B cell (primary cell): Measurements from ENCODE around the gene ZMPSTE24. TPM values are rescaled to one million over a fixed set of nuclear protein-coding genes. Genes with fewer than 3 reads are reported as not detected.

Source experiments
- ATAC-seq: fragments of 200-7000 bp; cut with Tn5 transposase; one replicate; pipeline ENCODE4 v1.10.0; 2021; ENCODE audit warnings: low read depth, mild to moderate bottlenecking, moderate number of reproducible peaks, moderate library complexity
- CTCF ChIA-PET: fragments of 350-600 bp; sonication (Branson Sonifier 250); formaldehyde crosslinking; loops from one replicate; lab custom pipeline; 2021; ENCODE audit warnings: antibody characterized with exemption, inconsistent platforms; lab: Charles Lee
- POLR2A ChIA-PET: fragments of 350-600 bp; sonication (Branson Sonifier 250); formaldehyde crosslinking; loops from one replicate; lab custom pipeline; 2021; ENCODE audit warnings: antibody characterized with exemption; lab: Charles Lee
- DNase-seq: peaks from one replicate; pipeline ENCODE4 v3.0.0; 2013
- H2AFZ ChIP-seq: 2 replicates; pipeline ENCODE4 v1.6.1; 2012; ENCODE audit warnings: mild to moderate bottlenecking, low read depth, low read length; ENCODE audit not compliant: insufficient read depth, poor library complexity, severe bottlenecking
- H3K27ac ChIP-seq, 2 donors: 1 replicate in 1 of 2; 2 replicates in 1 of 2; pipeline ENCODE4 v1.5.1; 2012 to 2013; ENCODE audit warnings: low read length in 2 of 2, mild to moderate bottlenecking in 2 of 2, moderate library complexity in 1 of 2
- H3K27me3 ChIP-seq, 4 experiments: fragments of 200-600 bp in 1 of 4; sonication (generic) in 1 of 4; replicated peaks in 1 of 4; 1 replicate in 2 of 4; 2 replicates in 2 of 4; pipeline versions ENCODE4 v1.6.1 to v1.7.0; 2013 to 2016; ENCODE audit warnings: low read length in 3 of 4, mild to moderate bottlenecking in 2 of 4, mixed read lengths in 1 of 4, moderate library complexity in 1 of 4; ENCODE audit not compliant: insufficient read depth in 4 of 4, control insufficient read depth in 3 of 4; ENCODE audit errors: control extremely low read depth in 1 of 4
- H3K36me3 ChIP-seq, 2 experiments: replicated peaks in 1 of 2; 1 replicate in 1 of 2; 2 replicates in 1 of 2; pipeline versions ENCODE4 v1.6.1 to v1.7.1; 2013; ENCODE audit warnings: low read length in 1 of 2; ENCODE audit not compliant: insufficient read depth in 2 of 2, control insufficient read depth in 1 of 2; ENCODE audit errors: control extremely low read depth in 1 of 2, extremely low read depth in 1 of 2
- H3K4me1 ChIP-seq, 2 donors: fragments of 200-600 bp in 1 of 2; sonication (generic) in 1 of 2; 1 replicate in 1 of 2; 2 replicates in 1 of 2; pipeline versions ENCODE4 v1.5.1 to v1.6.1; 2013 to 2017; ENCODE audit warnings: low read length in 2 of 2; ENCODE audit not compliant: control insufficient read depth in 2 of 2, insufficient read depth in 2 of 2
- H3K4me2 ChIP-seq: replicated peaks from 2 replicates; pipeline ENCODE3; 2012; ENCODE audit warnings: mild to moderate bottlenecking, low read depth, low read length; ENCODE audit not compliant: poor library complexity, severe bottlenecking
- H3K4me3 ChIP-seq, 5 experiments: fragments of 200-600 bp in 1 of 5; sonication (generic) in 1 of 5; 1 replicate in 3 of 5; 2 replicates in 2 of 5; pipeline versions ENCODE4 v1.5.1 to v1.7.0; 2011 to 2016; ENCODE audit warnings: low read length in 4 of 5, mild to moderate bottlenecking in 4 of 5, low read depth in 2 of 5, control low read depth in 1 of 5, moderate library complexity in 1 of 5; ENCODE audit not compliant: insufficient read depth in 1 of 5; ENCODE audit errors: control extremely low read depth in 1 of 5, extremely low read depth in 1 of 5
- H3K79me2 ChIP-seq: fragments of 200-600 bp; sonication (generic); one replicate; pipeline ENCODE4 v1.6.0; 2016; ENCODE audit warnings: low read length; ENCODE audit not compliant: control insufficient read depth, insufficient read depth
- H3K9ac ChIP-seq: fragments of 200-600 bp; sonication (generic); 2 replicates; pipeline ENCODE4 v1.6.1; 2017; ENCODE audit warnings: mild to moderate bottlenecking, low read length, moderate library complexity
- H3K9me3 ChIP-seq, 3 donors: one replicate each; pipeline versions ENCODE4 v1.6.1 to v1.7.1; 2013; ENCODE audit warnings: low read length in 2 of 3; ENCODE audit not compliant: control insufficient read depth in 2 of 3, insufficient read depth in 1 of 3; ENCODE audit errors: control extremely low read depth in 1 of 3
- H4K20me1 ChIP-seq: 2 replicates; pipeline ENCODE4 v1.6.0; 2012; ENCODE audit warnings: mild to moderate bottlenecking, low read length; ENCODE audit not compliant: insufficient read depth, control insufficient read depth, poor library complexity, severe bottlenecking
- H3K27ac Mint-ChIP-seq: one replicate; pipeline ENCODE4 v1.8.0; 2021; ENCODE audit warnings: mixed read lengths
- H3K27me3 Mint-ChIP-seq: one replicate; pipeline ENCODE4 v1.8.0; 2021; ENCODE audit warnings: mixed read lengths
- H3K4me1 Mint-ChIP-seq: one replicate; pipeline ENCODE4 v1.8.0; 2021; ENCODE audit warnings: mixed read lengths
- H3K4me3 Mint-ChIP-seq: one replicate; pipeline ENCODE4 v1.8.0; 2021; ENCODE audit warnings: mixed read lengths
- H3K9me3 Mint-ChIP-seq: one replicate; pipeline ENCODE4 v1.8.0; 2022; ENCODE audit warnings: mixed read lengths; ENCODE audit not compliant: insufficient read depth
- EZH2 ChIP-seq: IDR thresholded peaks from 2 replicates; pipeline ENCODE4 v1.6.1; 2012; ENCODE audit warnings: borderline replicate concordance, low read depth, mild to moderate bottlenecking, moderate library complexity, low read length; ENCODE audit not compliant: insufficient read depth, poor library complexity, severe bottlenecking
- WGBS: methylation state at CpG from one replicate; pipeline ENCODE4 v1.1.5; 2013; ENCODE audit warnings: missing lambda C conversion rate; ENCODE audit not compliant: insufficient coverage; 5-methylcytosine and 5-hydroxymethylcytosine counted together
- intact Hi-C: fragments of 100-400 bp; cut with micrococcal nuclease; formaldehyde crosslinking; loops from one replicate; pipeline ENCODE4 v1.10.0; 2022
- polyA plus RNA-seq: library from polyadenylated mRNA; depleted of rRNA; stranded (reverse); fragments of >200 nt; gene quantifications from 2 replicates; pipeline ENCODE4 v1.2.3, GENCODE V29; 2012
- total RNA-seq, 2 donors: library from RNA; stranded (reverse); fragments of 120-200 nt in 1 of 2; gene quantifications; 1 replicate in 1 of 2; 2 replicates in 1 of 2; pipeline versions ENCODE4 v1.2.3 to v1.2.4, GENCODE V29; 2013 to 2022
- TF ChIP-seq, protein P1 (sequence below): fragments of 200-600 bp; IDR thresholded peaks from one replicate; pipeline ENCODE4 v1.8.0; 2022; ENCODE audit warnings: antibody characterized with exemption, mild to moderate bottlenecking

The ZMPSTE24 gene
- total and polyA plus RNA-seq, 2 donors (not counting 1 experiment from before 2014, with no cell fraction given) = 3.5 to 18.5 TPM

DNA sequence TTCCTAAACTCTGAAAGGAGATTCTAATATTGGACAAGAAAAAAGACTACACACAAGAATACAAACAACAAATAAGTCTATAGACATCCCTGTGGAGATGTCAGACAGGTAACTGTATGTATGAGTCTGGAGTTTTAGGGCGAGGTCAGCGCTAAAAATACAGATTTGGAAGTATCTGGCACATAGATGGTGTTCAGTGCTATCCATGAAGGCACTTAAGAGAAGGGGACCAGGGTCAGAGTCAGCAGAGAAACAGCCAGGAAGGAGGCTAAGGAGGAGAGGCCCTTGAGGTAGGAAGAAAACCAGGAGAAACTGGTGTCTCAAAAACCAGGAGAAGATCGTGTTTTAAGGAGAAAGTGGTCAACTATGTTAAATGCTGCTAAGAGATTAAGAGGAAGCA, 18.1 kb downstream of the ZMPSTE24 start:
- no peak for DNase-seq
- Histone ChIP-seq H3K27me3 (no peaks in the 10 kb centered on the region), H4K20me1 (peaks cover 4% of the 10 kb centered on the region), H3K36me3 (peaks cover 4 to 44% of the 10 kb centered on the region in 2 experiments), H3K4me1 (no peaks in the 10 kb centered on the region), H3K4me3 (no peak overlapping the region), H3K4me2 (no peak overlapping the region), H3K9ac (no peak overlapping the region), H2AFZ (no peak overlapping the region), H3K9me3 (no peaks in the 10 kb centered on the region), H3K79me2 (peaks cover 13% of the 10 kb centered on the region), H3K27ac (no peak overlapping the region)
- ATAC-seq = no peak
- ChIA-PET POLR2A (no interaction called here), CTCF (no interaction called here)
- intact Hi-C loops = no loop called here
- H3K27me3 Mint-ChIP-seq = no peaks in the 10 kb centered on the region
- 96% methylated on average over 2 of the region's 3 CpGs for WGBS
- H3K27ac Mint-ChIP-seq = no peak overlapping the region
- H3K4me3 Mint-ChIP-seq = no peak overlapping the region
- H3K4me1 Mint-ChIP-seq = no peaks in the 10 kb centered on the region
- no peaks in the 10 kb centered on the region for H3K9me3 Mint-ChIP-seq
- TF ChIP-seq, protein P1, sequence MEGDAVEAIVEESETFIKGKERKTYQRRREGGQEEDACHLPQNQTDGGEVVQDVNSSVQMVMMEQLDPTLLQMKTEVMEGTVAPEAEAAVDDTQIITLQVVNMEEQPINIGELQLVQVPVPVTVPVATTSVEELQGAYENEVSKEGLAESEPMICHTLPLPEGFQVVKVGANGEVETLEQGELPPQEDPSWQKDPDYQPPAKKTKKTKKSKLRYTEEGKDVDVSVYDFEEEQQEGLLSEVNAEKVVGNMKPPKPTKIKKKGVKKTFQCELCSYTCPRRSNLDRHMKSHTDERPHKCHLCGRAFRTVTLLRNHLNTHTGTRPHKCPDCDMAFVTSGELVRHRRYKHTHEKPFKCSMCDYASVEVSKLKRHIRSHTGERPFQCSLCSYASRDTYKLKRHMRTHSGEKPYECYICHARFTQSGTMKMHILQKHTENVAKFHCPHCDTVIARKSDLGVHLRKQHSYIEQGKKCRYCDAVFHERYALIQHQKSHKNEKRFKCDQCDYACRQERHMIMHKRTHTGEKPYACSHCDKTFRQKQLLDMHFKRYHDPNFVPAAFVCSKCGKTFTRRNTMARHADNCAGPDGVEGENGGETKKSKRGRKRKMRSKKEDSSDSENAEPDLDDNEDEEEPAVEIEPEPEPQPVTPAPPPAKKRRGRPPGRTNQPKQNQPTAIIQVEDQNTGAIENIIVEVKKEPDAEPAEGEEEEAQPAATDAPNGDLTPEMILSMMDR = no peak
- no peak for TF ChIP-seq EZH2

DNA sequence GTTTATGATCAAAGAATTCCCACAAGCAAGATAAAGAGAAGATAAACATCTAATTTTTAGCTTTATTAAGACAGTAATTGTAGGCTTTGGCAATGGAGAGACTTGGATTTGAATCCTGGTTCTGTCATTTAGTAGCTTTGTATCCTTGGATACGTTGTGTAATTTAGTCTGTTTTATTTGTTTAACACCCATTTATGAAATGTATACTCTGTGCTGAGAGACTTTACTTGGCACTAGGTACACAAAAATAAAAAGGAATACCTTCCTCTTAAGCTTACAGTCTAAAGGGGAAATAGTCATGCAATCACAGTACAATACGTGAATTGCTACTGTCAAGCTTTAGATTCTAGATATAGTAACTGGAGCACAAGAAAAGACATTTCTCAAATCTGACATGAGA, 23.8 kb downstream of the ZMPSTE24 start:
- Histone ChIP-seq H3K9me3 (no peaks in the 10 kb centered on the region), H3K27me3 (no peaks in the 10 kb centered on the region), H3K36me3 (peaks cover 8 to 43% of the 10 kb centered on the region in 2 experiments), H3K4me3 (no peak overlapping the region), H3K27ac (no peak overlapping the region), H3K9ac (no peak overlapping the region), H3K4me1 (no peaks in the 10 kb centered on the region), H4K20me1 (no peaks in the 10 kb centered on the region), H3K4me2 (no peak overlapping the region), H3K79me2 (no peaks in the 10 kb centered on the region), H2AFZ (no peak overlapping the region)
- Mint-ChIP-seq H3K9me3 (no peaks in the 10 kb centered on the region), H3K27ac (no peak overlapping the region), H3K4me1 (no peaks in the 10 kb centered on the region), H3K27me3 (no peaks in the 10 kb centered on the region), H3K4me3 (no peak overlapping the region)
- ATAC-seq (no peak), DNase-seq (no peak)
- TF ChIP-seq EZH2 = no peak
- TF ChIP-seq, protein P1 = no peak
- no CpG with 5 or more reads among the region's 2 CpGs for WGBS
- ChIA-PET POLR2A (no interaction called here), CTCF (interaction anchor here (0.6 to 3.1 kb wide), 7 partner anchors 10 to 323 kb away, joined by 3 to 15 read pairs (median 4); no protein-coding TSS in a partner anchor)
- intact Hi-C loops = no loop called here
